Measurements from ENCODE around the gene PLA2G4F.

- no peak for TF ChIP-seq CTCF (conservative IDR thresholded peaks at IDR 0.05 in 1 of 2, IDR thresholded peaks at IDR 0.05 in 1 of 2; ENCODE audit: extremely low read depth in 1 of 2, insufficient read depth in 1 of 2, low read depth in 1 of 2, low read length in 2 of 2)
- TF ChIP-seq EZH2 (IDR thresholded peaks at IDR 0.05; ENCODE audit: borderline replicate concordance, low read length), result no peak
These were observed 46.2 kb upstream of the PLA2G4F start for GRCh38 chr15:42202653-42203052.

Measured in mammary epithelial cell (primary cell).